CD4-positive, alpha-beta T cell treated with Interleukin-4 for 1 hour (primary cell): ENCODE results near the gene REV3L.
"Not testable (repeated sequence)": the region's sequence is repeated elsewhere in the genome, so short reads cannot be mapped to it uniquely, and the experiment has no call there.

Source experiments
- DNase-seq, 2 donors: peaks; one replicate each; pipeline ENCODE4 v3.0.0-alpha.2; 2020 to 2022

The REV3L gene

DNA sequence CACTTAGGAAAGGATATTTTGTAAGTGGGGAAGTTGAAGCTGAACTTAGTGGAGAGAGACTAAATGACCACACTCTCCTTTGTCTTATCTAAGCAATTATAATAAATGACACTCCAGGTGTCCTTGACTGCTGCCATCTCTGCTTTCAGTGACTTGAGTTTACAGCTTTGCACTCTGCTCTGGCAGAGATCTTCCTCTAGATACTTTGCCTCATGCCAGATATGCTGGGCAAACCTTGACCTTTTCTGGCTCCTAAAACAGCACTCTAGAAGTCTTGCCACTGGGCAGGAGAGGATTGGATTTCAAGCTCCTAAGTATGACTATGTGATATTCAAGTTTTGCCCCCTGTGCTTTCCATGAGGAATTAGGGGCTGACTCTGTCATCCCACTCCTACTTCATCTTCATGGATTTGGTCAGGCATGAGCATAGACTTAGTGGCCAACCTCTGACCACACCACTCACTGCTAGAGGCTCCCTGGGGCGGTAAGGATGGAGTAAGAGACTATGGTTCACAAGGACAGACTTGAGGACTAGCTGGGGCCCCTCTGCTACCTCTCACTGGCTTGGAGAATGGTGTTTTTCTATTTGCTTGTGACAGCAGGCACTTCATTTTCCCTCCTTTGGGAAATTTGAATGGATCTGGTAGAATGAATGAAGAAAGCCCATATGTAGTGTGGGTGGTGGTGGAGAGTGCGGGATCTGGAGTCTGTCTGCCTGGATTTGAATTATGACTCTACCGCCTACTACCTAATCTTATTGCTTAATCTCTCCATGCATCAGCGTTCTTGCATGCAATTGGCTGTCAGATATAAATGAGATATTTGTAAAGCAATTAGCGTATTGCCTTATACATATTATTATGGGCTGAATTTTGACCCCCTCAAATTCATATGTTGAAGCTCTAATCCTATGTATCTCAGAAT, 191.4 kb downstream of the REV3L start:
- no peak for DNase-seq

DNA sequence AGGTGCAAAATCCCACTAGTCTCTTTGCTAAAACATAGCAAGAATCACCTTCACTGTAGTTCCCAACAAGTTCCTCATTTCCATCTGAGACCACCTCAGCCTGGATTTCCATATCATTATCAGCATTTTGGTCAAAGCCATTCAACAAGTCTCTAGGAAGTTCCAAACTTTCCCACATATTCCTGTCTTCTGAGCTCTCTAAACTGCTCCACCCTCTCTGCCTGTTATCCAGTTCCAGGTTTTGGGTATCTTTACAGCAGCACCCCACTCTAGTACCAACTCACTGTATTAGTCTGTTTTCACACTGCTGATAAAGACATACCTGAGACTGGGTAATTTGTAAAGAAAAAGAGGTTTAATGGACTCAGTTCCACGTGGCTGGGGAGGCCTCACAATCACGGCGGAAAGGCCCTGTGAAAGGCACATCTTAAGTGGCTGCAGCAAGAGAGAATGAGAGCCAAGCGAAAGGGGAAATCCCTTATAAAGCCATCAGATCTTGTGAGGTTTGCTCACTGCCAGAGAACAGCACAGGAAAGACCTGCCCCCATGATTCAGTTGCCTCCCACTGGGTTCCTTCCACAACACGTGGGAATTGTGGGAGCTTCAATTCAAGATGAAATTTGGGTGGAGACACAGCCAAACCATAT, 192.2 kb downstream of the REV3L start:
- not testable (repeated sequence) for DNase-seq

DNA sequence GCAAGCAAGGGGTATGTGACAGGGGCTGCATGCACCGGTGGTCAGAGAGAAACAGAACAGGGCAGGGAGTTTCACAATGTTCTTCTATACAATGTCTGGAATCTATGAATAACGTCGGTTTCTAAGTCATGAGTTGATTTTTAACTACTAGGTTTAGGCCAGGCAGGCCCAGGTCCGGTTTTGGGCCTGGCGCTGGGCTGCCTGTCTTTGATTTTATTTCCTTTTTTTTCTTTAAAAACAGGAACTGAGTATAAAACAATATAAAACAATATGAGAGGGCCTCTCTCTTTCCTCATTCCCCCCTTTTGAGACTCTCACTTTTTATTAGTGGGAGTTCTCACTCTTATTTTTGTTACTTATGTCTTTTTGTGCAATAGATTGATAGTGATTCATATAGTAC, 198.7 kb downstream of the REV3L start:
- peak in 1 of 2 donors; percentile 18 for DNase-seq

DNA sequence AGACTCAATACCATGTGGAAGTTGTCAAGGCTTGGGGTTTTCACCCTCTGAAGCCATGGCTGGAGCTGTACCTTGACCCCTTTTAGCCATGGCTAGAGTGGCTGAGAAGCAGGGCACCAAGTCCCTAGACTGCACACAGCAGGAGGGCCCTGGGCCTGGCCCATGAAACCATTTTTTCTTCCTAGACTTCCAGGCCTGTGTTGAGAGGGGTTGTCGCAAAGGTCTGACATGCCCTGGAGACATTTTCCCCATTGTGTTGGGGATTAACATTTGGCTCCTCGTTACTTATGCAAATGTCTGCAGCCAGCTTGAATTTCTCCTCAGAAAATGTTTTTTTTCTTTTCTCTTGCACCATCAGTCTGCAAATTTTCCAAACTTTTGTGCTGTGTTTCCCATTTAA, 199.3 kb downstream of the REV3L start:
- DNase-seq, result no peak

DNA sequence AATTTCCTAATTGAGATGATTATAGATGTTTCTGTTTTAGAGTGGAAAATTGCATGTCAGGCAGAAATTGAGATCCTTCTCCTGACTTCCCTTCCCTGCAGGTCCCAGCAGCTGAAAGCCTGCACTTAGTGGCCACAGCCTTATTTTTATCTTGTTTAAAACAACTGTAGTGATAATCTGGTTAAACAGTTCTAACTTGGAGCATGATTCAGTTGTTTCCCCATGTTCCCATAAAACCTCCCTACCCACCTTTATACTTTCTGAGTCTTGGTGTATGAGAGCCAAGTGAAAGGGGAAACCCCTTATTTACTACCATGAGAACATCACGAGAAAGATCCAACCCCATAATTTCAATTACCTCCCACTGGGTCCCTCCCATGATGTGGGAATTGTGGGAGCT, 200.5 kb downstream of the REV3L start:
- DNase-seq, result no peak

DNA sequence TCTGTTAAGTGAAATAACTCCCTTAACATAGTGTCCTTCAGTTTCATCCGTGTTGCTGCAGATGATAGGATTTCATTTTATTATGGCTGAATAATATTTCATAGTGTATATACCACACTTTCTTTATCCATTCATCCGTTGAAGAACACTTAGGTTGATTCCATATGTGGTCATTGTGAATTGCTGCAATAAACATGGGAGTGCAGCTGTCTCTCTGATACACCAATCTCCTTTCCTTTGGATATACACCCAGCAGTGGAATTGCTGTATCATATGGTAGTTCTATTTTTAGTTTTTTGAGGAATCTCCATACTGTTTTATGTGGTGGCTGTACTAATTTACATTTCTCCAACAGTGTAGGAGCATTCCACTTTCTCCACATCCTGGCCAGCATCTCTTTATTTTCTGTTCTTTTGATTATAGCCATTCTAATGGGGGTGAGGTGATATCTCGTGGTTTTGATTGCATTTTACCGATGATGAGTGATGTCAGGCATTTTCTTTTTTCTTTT, 202.5 kb downstream of the REV3L start:
- no peak for DNase-seq

DNA sequence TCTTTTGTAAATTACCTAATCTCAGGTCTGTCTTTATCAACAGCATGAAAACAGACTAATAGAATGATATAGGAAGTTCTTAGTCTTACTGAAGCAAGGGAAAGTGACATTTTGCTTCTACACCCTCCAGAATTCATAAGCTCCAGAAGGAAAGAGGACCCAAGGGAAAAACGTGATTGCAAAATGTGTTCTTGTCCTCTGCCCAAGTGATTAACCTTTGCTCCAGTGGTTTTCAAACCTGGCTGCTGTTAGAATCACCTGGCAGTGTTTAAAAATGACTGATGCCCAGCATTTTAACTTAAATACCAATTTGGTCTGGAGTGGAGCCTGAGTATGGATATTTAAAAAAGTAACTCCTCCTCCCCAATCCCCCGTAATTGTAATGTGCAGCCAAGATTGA, 204.3 kb downstream of the REV3L start:
- no peak for DNase-seq

DNA sequence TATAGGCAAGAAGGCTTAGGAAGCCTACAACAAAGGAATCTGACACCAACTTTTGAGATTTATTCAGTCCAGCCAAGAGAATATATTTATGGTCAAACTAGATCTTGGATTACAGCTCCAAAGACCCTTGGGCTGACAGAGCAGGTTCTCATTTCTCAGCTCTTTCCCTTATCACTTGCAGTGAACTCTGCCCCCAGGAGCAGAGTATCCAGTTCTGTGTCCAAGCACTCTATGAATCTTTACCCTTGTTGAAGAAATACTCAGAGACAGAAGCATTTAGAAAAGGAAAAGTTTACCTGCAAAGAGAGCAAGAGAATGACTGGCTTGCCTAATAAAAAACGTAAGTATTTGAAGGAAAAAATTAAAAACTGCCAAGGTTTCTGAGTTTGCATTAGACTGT, 205.2 kb downstream of the REV3L start:
- DNase-seq, result no peak

DNA sequence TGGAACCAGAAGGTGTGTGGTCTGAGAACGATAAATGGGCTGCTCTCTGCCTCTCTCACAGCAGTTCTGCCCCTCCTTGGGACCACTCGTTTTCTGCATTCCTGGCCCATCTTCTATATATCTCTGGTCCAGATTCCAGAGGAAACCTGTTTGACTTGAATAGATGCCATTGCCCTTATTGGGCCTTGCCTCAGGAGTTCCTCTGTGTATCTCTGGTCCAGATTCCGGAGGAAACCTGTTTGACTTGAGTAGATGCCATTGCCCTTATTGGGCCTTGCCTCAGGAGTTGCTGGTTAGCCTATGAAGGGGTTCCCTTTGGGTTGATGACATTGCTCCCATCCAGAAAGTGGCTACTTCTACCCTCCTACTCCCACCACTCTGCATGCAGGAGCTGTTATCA, 206.3 kb downstream of the REV3L start:
- DNase-seq, result no peak

DNA sequence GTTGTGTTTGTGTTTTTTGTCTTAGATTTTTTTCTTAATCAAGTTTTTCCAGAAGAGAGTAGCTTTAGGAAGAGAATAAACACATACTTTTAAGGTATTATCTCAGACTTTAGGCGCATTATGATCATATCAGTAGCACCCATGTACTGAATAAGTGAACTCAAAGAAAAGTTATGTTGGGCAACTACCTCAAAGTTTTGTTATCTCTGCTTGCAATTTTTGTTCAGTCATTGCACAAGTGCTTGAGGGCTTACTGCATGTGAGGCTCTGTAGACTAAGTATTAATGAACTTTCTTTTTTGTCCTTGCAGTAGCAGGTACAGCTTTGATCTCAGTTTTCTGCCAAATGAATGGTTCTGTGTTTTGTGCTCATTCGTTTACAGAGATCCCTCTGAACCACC, 206.7 kb downstream of the REV3L start:
- DNase-seq, result no peak

DNA sequence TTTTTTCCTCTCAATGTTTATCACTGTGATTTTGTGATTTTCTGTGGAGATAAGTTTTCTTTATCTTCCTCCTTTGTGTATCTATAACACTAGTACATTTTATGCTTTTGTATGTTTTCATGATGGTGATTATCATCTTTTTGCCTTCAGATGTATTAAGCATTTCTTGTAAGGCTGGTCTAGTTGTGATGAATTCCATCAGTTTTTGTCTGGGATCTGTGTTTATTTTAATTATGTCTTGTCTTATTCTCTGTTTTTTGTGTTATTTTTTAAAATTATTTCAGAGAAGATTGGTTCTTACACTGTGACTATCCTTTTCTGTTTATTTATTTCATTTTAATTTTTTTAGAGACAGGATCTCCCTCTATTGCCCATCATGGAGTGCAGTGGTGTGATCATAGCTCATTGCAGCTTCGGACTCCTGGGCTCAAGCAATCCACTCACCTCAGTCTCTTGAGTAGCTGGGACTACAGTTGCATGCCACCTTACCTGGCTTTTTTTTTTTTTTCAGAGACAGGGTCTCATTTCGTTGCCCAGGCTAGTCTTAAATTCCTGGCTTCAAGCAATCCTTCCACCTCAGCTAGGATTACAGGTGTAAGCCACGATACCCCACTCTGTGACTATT, 208.3 kb downstream of the REV3L start:
- DNase-seq, result no peak

DNA sequence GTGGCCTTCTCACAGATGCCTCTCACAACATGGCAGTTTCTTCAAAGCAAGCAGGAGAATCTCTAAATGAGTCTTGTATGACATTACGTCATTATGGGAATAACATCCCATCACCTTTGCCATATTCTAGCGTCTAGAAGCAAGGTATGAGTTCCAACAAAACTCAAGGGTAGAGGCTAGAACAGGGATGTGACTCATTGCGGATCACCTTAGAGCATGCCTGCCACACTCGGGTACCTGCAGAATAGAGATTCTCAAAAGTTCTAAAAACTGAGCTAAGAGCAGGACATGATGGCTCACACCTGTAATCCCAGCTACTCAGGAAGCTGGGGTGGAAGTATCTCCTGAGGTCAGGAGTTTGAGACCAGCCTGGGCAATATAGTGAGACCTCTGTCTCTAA, 212.9 kb downstream of the REV3L start:
- DNase-seq, result no peak

DNA sequence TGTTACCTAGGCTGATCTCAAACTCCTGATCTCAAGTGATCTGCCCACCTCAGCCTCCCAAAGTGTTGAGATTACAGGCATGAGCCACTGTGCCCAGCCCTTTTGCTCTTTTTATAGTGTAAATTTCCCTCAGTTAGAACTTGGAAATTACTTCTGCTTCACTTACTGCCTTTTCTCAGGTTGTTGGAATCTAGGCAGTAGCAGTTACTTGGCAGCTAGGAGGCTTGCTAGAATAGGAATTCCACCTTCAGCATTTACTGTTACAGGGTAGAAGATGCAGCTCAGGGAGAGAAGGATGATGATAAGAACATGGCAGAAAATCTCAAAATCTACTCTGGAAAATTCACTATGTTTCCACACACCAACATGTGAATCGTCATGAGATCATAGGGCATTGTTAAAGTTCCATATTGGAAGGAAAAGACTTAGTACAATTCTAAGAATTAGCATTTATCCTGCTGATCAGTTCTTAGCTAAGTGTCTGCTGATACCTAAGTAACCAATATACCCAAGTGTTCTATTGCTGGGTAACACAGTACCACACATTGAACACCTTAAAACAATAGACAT, 213.5 kb downstream of the REV3L start:
- no peak for DNase-seq

DNA sequence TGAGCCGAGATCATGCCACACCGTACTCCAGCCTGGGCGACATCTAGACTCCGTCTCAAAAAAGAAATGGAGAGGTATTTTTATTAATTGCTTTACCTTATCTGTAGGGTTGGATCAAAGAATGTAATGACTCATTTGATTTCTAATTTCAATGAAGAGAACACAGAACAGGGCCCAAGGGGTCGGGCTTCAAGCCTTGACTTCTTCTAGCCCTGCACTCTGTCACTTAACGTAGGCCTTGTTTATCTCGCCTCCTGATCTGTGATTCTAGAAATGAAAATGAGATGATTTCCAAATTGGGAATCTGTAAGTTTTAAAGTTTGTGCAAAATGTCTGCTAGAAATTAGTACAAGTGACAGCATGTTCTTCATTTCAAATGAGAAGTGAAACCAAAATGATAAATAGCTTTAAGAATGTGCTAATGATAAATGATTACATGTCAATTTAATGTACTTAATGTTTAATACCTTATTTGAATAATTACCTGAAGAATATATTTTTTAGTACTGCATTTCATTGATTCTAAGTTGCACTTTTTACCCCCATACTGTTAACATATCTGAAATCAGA, 215.2 kb downstream of the REV3L start:
- DNase-seq, result no peak

DNA sequence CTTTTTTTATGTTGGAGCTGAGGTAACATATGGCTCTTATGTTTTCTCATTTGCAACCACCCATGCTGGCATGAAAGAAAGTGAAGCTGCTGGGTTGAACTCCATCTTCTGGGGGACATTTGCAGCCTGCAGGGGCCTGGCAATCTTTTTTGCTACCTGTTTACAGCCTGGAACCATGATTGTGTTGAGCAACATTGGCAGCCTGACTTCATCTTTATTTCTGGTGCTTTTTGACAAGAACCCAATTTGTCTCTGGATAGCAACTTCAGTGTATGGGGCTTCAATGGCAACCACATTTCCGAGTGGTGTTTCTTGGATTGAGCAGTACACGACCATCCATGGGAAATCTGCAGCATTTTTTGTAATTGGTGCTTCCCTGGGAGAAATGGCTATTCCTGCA, 216.7 kb downstream of the REV3L start:
- no peak for DNase-seq

DNA sequence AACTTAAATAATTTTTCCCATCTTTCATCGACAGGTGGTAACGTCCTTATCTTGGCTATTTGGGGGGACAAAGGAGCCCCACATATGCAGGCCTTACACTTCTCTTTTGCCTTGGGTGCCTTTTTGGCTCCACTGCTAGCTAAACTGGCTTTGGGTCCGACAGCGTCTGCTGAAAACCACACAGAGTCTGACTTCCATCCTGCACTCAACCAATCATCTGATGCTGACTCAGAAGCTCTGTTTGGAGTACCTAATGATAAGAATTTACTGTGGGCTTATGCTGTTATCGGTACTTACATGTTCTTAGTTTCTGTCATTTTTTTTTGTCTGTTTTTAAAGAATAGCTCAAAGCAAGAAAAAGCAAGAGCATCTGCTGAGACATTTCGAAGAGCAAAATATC, 217.2 kb downstream of the REV3L start:
- DNase-seq, result no peak

DNA sequence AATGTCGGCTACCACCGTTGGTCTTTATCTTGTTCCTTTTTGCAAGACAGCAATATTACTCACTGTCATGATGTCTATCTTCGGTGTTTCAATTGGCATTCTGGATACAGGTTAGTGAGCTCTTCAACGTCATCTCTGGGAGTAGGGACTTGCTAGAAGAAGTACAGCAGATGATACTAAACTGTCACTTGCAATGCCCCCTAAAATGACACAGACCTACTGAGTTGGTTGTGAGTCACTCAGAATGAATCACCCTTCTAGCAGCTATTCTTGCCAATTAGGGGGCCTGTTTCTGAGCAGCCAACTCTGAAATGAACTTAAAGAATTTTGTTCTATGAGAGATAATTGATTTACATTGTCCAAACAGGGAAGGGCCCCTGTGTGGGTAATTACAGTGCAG, 219.2 kb downstream of the REV3L start:
- DNase-seq, result no peak

DNA sequence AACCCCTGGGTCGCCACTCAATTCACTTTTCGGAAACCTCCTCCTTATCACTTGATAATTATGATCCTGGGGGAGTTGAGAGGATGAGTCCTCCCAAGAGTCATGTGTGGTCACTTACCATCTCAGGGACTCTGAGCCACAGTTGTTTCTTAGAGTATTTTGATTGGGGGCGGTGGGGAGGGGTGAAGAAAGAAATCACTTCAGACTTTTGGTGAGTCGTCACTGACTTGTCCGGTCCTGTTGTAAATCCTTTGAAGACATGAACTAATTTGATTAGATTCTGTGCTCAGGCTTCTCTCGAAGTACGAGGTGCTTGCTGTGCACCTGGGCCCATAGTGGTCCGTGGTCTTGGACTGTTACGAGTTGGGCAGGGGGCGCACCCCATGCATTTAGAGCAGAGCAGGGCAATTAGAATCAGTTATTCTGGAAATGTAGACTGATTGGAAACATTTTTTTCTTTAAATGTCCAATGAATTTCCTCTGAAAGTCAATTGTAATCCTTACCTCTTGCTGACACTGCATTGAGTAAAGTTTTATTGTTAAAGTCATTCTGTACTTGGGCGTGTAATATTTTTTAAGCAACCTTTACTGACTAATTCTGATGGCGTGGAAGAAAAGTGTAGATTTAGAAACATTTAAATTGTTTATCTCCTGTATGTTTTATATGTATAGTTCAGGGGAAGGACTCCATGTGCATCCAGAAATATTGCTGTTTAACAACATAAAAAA, 222.3 kb downstream of the REV3L start:
- no peak for DNase-seq

DNA sequence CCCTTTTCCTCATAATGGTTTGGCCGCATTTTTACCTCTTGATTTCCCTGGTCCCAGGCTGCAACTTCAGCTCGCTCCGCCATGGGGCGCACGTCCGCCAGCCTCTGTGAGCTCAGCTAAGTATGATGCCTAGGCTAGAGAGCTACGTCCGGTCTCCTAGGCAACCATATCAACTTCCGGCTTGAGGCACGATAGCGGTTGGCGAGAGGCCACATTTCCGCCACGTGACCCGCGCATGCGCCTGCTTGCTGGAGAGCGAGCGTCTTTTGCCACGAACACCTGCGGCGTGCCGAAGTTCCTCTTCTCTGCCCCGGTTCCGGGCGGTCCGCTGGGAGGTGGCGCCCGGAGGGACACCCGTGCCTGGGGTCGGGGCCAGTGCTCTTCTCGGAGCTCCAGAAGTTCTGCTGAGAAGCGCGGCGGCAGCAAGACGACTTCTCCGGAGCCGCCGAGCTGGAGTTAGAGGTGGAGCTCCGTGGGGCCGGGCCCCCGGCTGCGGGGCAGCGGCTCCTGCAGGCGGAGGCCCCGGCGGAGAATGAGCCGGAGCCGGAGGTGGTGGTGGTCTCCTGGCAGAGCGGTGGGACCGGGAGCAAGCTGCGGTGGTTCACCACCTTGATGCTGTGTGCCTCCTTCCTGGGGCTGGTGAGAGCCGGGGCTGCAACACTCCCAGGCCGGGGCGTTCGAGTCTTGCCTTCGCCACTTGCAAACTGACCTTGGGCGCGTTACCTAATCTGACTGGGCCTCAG, 223.8 kb downstream of the REV3L start:
- peak; percentile 99 to 100 for DNase-seq

DNA sequence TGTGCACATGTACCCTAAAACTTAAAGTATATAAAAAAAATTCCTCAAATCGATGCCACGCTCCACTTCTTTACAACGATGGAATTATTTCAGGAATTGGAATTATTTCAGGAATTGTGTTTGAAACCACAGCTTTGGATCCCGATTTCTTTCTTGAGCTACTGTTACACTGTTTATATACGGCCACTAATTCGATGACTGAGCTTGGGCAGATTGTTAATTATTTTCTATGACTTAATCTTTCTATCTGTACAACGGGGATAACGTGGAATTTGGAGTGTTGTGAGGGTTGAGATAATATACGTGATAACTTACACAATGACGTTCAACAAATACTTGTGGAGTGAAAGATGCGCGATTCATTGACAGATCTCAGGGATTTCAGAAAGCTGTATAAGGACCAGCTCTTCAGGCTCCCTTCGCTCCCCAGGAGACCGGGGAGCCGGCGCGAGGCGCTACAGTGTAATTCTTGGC, 224.4 kb downstream of the REV3L start:
- no peak for DNase-seq

DNA sequence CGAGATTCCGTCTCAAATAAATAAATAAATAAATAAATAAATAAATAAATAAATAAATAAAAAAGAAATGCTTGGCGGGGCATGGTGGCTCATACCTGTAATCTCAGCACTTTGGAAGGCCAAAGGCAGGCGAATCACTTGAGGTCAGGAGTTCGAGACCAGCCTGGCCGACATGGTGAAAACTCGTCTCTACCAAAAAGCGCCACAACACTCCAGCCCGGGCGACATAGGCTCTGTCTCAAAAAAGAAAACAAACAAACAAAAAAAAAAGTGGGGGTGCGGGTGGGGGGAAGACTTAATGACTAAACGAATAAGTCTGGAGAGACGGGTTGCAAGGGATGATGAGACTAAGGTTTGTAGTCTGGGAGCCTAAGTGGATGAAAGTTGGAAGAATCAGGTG, 225.0 kb downstream of the REV3L start:
- DNase-seq, result no peak

DNA sequence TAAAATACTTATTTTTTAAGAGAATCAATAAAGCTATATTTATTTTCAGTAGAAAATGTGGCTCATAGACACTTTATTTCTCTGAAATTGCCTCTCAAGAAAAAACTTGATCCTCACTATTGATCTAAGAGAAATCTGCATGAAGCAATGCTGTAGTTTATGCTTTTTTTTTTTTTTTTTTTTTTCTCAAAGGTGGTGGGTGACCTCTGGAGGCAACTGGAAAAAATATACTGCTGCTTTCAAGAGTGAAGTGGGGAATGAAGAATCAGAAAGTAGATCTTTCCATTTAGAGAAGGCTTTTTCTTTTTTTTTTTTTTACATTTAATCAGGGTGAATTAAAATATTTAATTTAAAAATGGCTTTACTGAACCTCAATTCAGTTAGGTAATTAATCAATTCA, 226.4 kb downstream of the REV3L start:
- DNase-seq, result no peak
